ENCODE data around the gene SEPTIN3. TPM values are rescaled to one million over a fixed set of nuclear protein-coding genes. Genes with fewer than 3 reads are reported as not detected.

The SEPTIN3 gene
- total RNA-seq, 3 donors from 2014 or later = 0.23 to 1.6 (median 0.41) TPM

DNA sequence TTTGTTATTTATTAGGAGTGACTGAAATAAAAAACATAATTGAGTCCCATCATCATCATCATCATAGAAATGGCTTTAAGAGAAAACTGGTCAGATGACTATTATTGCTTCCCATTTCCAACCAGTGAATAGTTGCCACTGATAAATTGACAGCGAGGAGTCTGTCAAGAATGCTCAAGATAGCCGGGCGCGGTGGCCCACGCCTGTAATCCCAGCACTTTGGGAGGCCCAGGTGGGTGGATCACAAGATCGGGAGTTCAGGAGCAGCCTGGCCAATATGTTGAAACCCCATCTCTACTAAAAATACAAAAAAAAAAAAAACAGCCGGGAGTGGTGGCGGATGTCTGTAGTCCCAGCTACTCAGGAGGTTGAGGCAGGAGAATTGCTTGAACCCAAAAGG, 31.2 kb downstream of the SEPTIN3 start:
- Histone ChIP-seq H3K36me3 (ENCODE audit: low read depth) (no peaks in the 10 kb centered on the region), H3K4me1 (ENCODE audit: low read depth) (peaks cover 5% of the 10 kb centered on the region), H3K9me3 (no peaks in the 10 kb centered on the region), H3K4me3 (no peak overlapping the region)
- DNase-seq = no peak
- TF ChIP-seq CTCF (IDR thresholded peaks at IDR 0.05) = no peak
- intact Hi-C loops (cut with DNase I, micrococcal nuclease) = no loop called here
- no peak for ATAC-seq

DNA sequence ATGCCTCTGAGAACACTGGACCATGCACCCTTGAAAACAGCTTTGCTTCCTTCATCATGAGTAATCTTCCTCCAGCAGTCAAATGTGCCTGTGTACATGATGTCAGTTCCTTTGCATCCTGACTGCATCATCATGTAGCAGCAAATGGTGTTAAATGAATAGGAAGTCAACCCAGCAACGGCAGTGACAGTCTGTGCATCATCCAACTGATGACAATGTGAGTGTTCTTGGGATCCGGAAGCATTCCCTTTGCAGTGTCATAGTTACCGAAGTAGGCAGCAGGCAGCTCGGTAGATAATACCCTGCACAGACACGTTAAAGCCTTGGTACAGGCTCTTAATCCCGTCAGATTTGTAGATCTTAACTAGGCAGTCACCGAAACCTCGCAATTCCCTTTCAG, 31.9 kb downstream of the SEPTIN3 start:
- no peak for TF ChIP-seq CTCF (IDR thresholded peaks at IDR 0.05)
- DNase-seq (no peak), ATAC-seq (no peak)
- H3K9me3 ChIP-seq = no peaks in the 10 kb centered on the region
- intact Hi-C loops (cut with DNase I, micrococcal nuclease) = no loop called here
- no peaks in the 10 kb centered on the region for H3K36me3 ChIP-seq (ENCODE audit: low read depth)
- peaks cover 5% of the 10 kb centered on the region for H3K4me1 ChIP-seq (ENCODE audit: low read depth)
- no peak overlapping the region for H3K4me3 ChIP-seq

- intact Hi-C loops (cut with DNase I, micrococcal nuclease) = no loop called here
- DNase-seq = no peak
- Histone ChIP-seq H3K9me3 (no peaks in the 10 kb centered on the region), H3K4me1 (ENCODE audit: low read depth) (peaks cover 5% of the 10 kb centered on the region), H3K4me3 (no peak overlapping the region), H3K36me3 (ENCODE audit: low read depth) (no peaks in the 10 kb centered on the region)
- ATAC-seq = no peak
- no peak for TF ChIP-seq CTCF (IDR thresholded peaks at IDR 0.05)
Measured at GRCh38 chr22:42001706-42002105, 32.5 kb downstream of the SEPTIN3 start.

GRCh38 chr22:42007922-42008321, 38.7 kb downstream of the SEPTIN3 start:
- no peaks in the 10 kb centered on the region for H3K4me1 ChIP-seq (ENCODE audit: low read depth)
- no peak for ATAC-seq
- no peak for DNase-seq
- H3K36me3 ChIP-seq (ENCODE audit: low read depth) = no peaks in the 10 kb centered on the region
- intact Hi-C loops (cut with DNase I, micrococcal nuclease) = no loop called here
- peaks cover 13% of the 10 kb centered on the region for H3K9me3 ChIP-seq
- no peak overlapping the region for H3K4me3 ChIP-seq
- no peak for TF ChIP-seq CTCF (IDR thresholded peaks at IDR 0.05)

- no peak for ATAC-seq
- TF ChIP-seq CTCF (IDR thresholded peaks at IDR 0.05) = no peak
Measured at GRCh38 chr22:42010778-42011177, 41.5 kb downstream of the SEPTIN3 start.

GRCh38 chr22:42013385-42013784, 44.1 kb downstream of the SEPTIN3 start:
- intact Hi-C loops (cut with DNase I, micrococcal nuclease) = no loop called here
- DNase-seq = no peak
- Histone ChIP-seq H3K36me3 (ENCODE audit: low read depth) (no peaks in the 10 kb centered on the region), H3K4me1 (ENCODE audit: low read depth) (no peaks in the 10 kb centered on the region), H3K9me3 (peaks cover 13% of the 10 kb centered on the region), H3K4me3 (no peak overlapping the region)
- ATAC-seq = no peak
- no peak for TF ChIP-seq CTCF (IDR thresholded peaks at IDR 0.05)

More at GRCh38 chr22:42010778-42011177, 41.5 kb downstream of the SEPTIN3 start:
- no peak for DNase-seq
- H3K9me3 ChIP-seq = peaks cover 13% of the 10 kb centered on the region
- no peaks in the 10 kb centered on the region for H3K4me1 ChIP-seq (ENCODE audit: low read depth)
- no peaks in the 10 kb centered on the region for H3K36me3 ChIP-seq (ENCODE audit: low read depth)
- intact Hi-C loops (cut with DNase I, micrococcal nuclease) = no loop called here
- no peak overlapping the region for H3K4me3 ChIP-seq

All from mucosa of descending colon (tissue), 3 donors.